HEK293T (cell line): ENCODE results near the gene CLDN16.

Experiments used
- CTCF ChIA-PET: fragments of 350-600 bp; formaldehyde crosslinking; extraction: SDS; loops from one replicate; lab custom pipeline; 2021; ENCODE audit warnings: antibody characterized with exemption, inconsistent platforms; lab: Yijun Ruan, JAX
- POLR2A ChIA-PET: fragments of 350-600 bp; formaldehyde crosslinking; extraction: SDS; loops from one replicate; lab custom pipeline; 2020; ENCODE audit warnings: antibody characterized with exemption, inconsistent platforms; lab: Yijun Ruan, JAX
- DNase-seq: peaks from one replicate; pipeline ENCODE4 v3.0.0; 2012; ENCODE audit warnings: mixed read lengths; ENCODE audit errors: extremely low spot score
- ARNT ChIP-seq: fragments of 450-650 bp; IDR thresholded peaks from 2 replicates; pipeline ENCODE4 v1.6.1; 2017; ENCODE audit warnings: mild to moderate bottlenecking
- BHLHE40 ChIP-seq: fragments of 450-650 bp; IDR thresholded peaks from 2 replicates; pipeline ENCODE4 v1.6.1; 2016; ENCODE audit warnings: mild to moderate bottlenecking, moderate library complexity, borderline replicate concordance
- CTBP1 ChIP-seq: fragments of 450-650 bp; IDR thresholded peaks from 2 replicates; pipeline ENCODE4 v1.6.1; 2016; ENCODE audit warnings: borderline replicate concordance
- ELF4 ChIP-seq: fragments of 450-650 bp; IDR thresholded peaks from 2 replicates; pipeline ENCODE4 v1.6.1; 2017; ENCODE audit warnings: antibody characterized with exemption
- FOXA1 ChIP-seq: fragments of 450-650 bp; IDR thresholded peaks from 2 replicates; pipeline ENCODE4 v1.6.1; 2016; ENCODE audit warnings: mild to moderate bottlenecking
- FOXK2 ChIP-seq: fragments of 450-650 bp; IDR thresholded peaks from 2 replicates; pipeline ENCODE4 v1.6.1; 2016; ENCODE audit warnings: mild to moderate bottlenecking
- FOXM1 ChIP-seq: fragments of 450-650 bp; IDR thresholded peaks from 2 replicates; pipeline ENCODE4 v1.6.1; 2017; ENCODE audit warnings: mild to moderate bottlenecking, borderline replicate concordance
- HDGF ChIP-seq: fragments of 450-650 bp; IDR thresholded peaks from 2 replicates; pipeline ENCODE4 v1.6.1; 2017; ENCODE audit warnings: antibody characterized with exemption, borderline replicate concordance
- L3MBTL2 ChIP-seq: fragments of 450-650 bp; conservative IDR thresholded peaks from 2 replicates; pipeline ENCODE4 v1.6.1; 2016; ENCODE audit warnings: mild to moderate bottlenecking
- LEF1 ChIP-seq: fragments of 450-650 bp; IDR thresholded peaks from 2 replicates; pipeline ENCODE4 v1.6.1; 2017; ENCODE audit warnings: mild to moderate bottlenecking, borderline replicate concordance
- NFRKB ChIP-seq: fragments of 450-650 bp; IDR thresholded peaks from 2 replicates; pipeline ENCODE4 v1.6.1; 2016; ENCODE audit warnings: mild to moderate bottlenecking, moderate library complexity
- PKNOX1 ChIP-seq: fragments of 450-650 bp; IDR thresholded peaks from 2 replicates; pipeline ENCODE4 v1.6.1; 2016
- SP1 ChIP-seq: fragments of 450-650 bp; IDR thresholded peaks from 2 replicates; pipeline ENCODE4 v1.6.1; 2017
- SUZ12 ChIP-seq: fragments of 450-650 bp; IDR thresholded peaks from 2 replicates; pipeline ENCODE4 v1.6.1; 2016; ENCODE audit warnings: mild to moderate bottlenecking
- TARDBP ChIP-seq: fragments of 450-650 bp; IDR thresholded peaks from 2 replicates; pipeline ENCODE4 v1.6.1; 2016
- ZNF384 ChIP-seq: fragments of 450-650 bp; IDR thresholded peaks from 2 replicates; pipeline ENCODE4 v1.6.1; 2016

The CLDN16 gene

GRCh38 chr3:190455828-190456227 lies 67.9 kb downstream of the CLDN16 start:
- TF ChIP-seq NFRKB, result no peak
- TF ChIP-seq PKNOX1, result no peak
- no peak for TF ChIP-seq L3MBTL2
- no peak for TF ChIP-seq SUZ12
- no peak for TF ChIP-seq ARNT
- TF ChIP-seq SP1, result no peak
- TF ChIP-seq ELF4, result no peak
- CTCF ChIA-PET, result no interaction called here
- POLR2A ChIA-PET, result no interaction called here
- no peak for DNase-seq

DNA sequence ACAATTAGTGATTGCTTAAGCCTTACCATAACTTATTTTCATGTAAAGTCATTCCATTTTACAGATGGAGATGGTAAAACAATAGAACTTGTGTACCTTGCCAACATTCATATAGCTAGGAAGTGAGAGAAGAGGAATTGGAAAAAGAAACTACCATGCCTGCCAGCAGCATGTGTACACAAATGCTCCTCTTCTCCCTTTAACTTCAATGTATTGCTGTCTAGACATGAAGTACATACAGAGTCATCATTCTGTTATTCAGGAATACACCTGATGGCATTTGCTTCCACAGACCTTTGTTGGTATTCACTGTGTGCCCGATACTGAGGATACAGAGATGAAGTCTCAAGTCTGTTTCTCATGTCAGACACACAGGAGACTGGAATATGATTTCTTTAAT lies 68.8 kb downstream of the CLDN16 start:
- POLR2A ChIA-PET, result no interaction called here
- TF ChIP-seq HDGF (no peak), BHLHE40 (no peak), L3MBTL2 (no peak), FOXM1 (no peak), SUZ12 (no peak)
- DNase-seq, result no peak
- CTCF ChIA-PET, result no interaction called here

GRCh38 chr3:190458040-190458439 lies 70.1 kb downstream of the CLDN16 start:
- TF ChIP-seq CTBP1 (no peak), ZNF384 (no peak), ELF4 (no peak), NFRKB (no peak), FOXM1 (no peak), SUZ12 (no peak), L3MBTL2 (no peak), FOXK2 (no peak), LEF1 (no peak), SP1 (no peak), BHLHE40 (no peak), FOXA1 (no peak), TARDBP (no peak), PKNOX1 (no peak), ARNT (no peak), HDGF (no peak)
- no peak for DNase-seq
- CTCF ChIA-PET, result no interaction called here
- POLR2A ChIA-PET, result no interaction called here
